ENCODE results near the gene ATP2B2. TPM values are rescaled to one million over a fixed set of nuclear protein-coding genes. Genes with fewer than 3 reads are reported as not detected.

Gene ATP2B2
- total RNA-seq, 1 experiment from 2014 or later: not detected

- intact Hi-C loops (cut with micrococcal nuclease): no loop called here
- no peak for TF ChIP-seq CTCF (IDR thresholded peaks at IDR 0.05; ENCODE audit: unreplicated experiment)
- H3K36me3 Mint-ChIP-seq (ENCODE audit: insufficient read depth, unreplicated experiment): no peaks in the 10 kb centered on the region
- BruUV-seq (replicated peaks): no TSS peak
- H3K4me3 Mint-ChIP-seq (ENCODE audit: unreplicated experiment): no peak overlapping the region
- ChIA-PET CTCF (interaction anchor here (0.6 kb wide), 1 partner anchor 52 kb away, joined by 5 read pairs; no protein-coding TSS in a partner anchor), POLR2A (no interaction called here)
- H3K4me1 Mint-ChIP-seq (ENCODE audit: insufficient read depth, unreplicated experiment): peaks cover 6% of the 10 kb centered on the region
- no peak overlapping the region for H3K27ac Mint-ChIP-seq (ENCODE audit: low read depth, unreplicated experiment)
- peaks cover 19% of the 10 kb centered on the region for H3K27me3 Mint-ChIP-seq (ENCODE audit: insufficient read depth, unreplicated experiment)
- no peak for DNase-seq (ENCODE audit: unreplicated experiment)
- H3K9me3 Mint-ChIP-seq (ENCODE audit: unreplicated experiment): no peaks in the 10 kb centered on the region
Observed at GRCh38 chr3:10440684-10441083, 64.7 kb downstream of the ATP2B2 start.

GRCh38 chr3:10438902-10439610 lies 66.3 kb downstream of the ATP2B2 start:
- Mint-ChIP-seq H3K27me3 (ENCODE audit: insufficient read depth, unreplicated experiment) (peaks cover 3% of the 10 kb centered on the region), H3K36me3 (ENCODE audit: insufficient read depth, unreplicated experiment) (no peaks in the 10 kb centered on the region), H3K4me1 (ENCODE audit: insufficient read depth, unreplicated experiment) (no peaks in the 10 kb centered on the region), H3K27ac (ENCODE audit: low read depth, unreplicated experiment) (no peak overlapping the region), H3K9me3 (ENCODE audit: unreplicated experiment) (no peaks in the 10 kb centered on the region), H3K4me3 (ENCODE audit: unreplicated experiment) (no peak overlapping the region)
- intact Hi-C loops (cut with micrococcal nuclease): no loop called here
- POLR2A ChIA-PET: no interaction called here
- TF ChIP-seq CTCF (IDR thresholded peaks at IDR 0.05; ENCODE audit: unreplicated experiment): no peak
- BruUV-seq (replicated peaks): no TSS peak
- CTCF ChIA-PET: no interaction called here
- no peak for DNase-seq (ENCODE audit: unreplicated experiment)

- no peak overlapping the region for H3K27ac Mint-ChIP-seq (ENCODE audit: low read depth, unreplicated experiment)
- CTCF ChIA-PET: no interaction called here
- H3K4me1 Mint-ChIP-seq (ENCODE audit: insufficient read depth, unreplicated experiment): no peaks in the 10 kb centered on the region
- no peaks in the 10 kb centered on the region for H3K27me3 Mint-ChIP-seq (ENCODE audit: insufficient read depth, unreplicated experiment)
- no peak for DNase-seq (ENCODE audit: unreplicated experiment)
- intact Hi-C loops (cut with micrococcal nuclease): no loop called here
- no TSS peak for BruUV-seq (replicated peaks)
- no peak overlapping the region for H3K4me3 Mint-ChIP-seq (ENCODE audit: unreplicated experiment)
- no peaks in the 10 kb centered on the region for H3K36me3 Mint-ChIP-seq (ENCODE audit: insufficient read depth, unreplicated experiment)
- no peaks in the 10 kb centered on the region for H3K9me3 Mint-ChIP-seq (ENCODE audit: unreplicated experiment)
- POLR2A ChIA-PET: no interaction called here
- TF ChIP-seq CTCF (IDR thresholded peaks at IDR 0.05; ENCODE audit: unreplicated experiment): no peak
Observed at GRCh38 chr3:10437995-10438901, 67.1 kb downstream of the ATP2B2 start.

GRCh38 chr3:10437272-10437994 lies 68.0 kb downstream of the ATP2B2 start:
- H3K27me3 Mint-ChIP-seq (ENCODE audit: insufficient read depth, unreplicated experiment): no peaks in the 10 kb centered on the region
- intact Hi-C loops (cut with micrococcal nuclease): no loop called here
- H3K4me1 Mint-ChIP-seq (ENCODE audit: insufficient read depth, unreplicated experiment): no peaks in the 10 kb centered on the region
- no peak for DNase-seq (ENCODE audit: unreplicated experiment)
- TF ChIP-seq CTCF (IDR thresholded peaks at IDR 0.05; ENCODE audit: unreplicated experiment): no peak
- no peak overlapping the region for H3K27ac Mint-ChIP-seq (ENCODE audit: low read depth, unreplicated experiment)
- no peaks in the 10 kb centered on the region for H3K36me3 Mint-ChIP-seq (ENCODE audit: insufficient read depth, unreplicated experiment)
- H3K9me3 Mint-ChIP-seq (ENCODE audit: unreplicated experiment): no peaks in the 10 kb centered on the region
- ChIA-PET POLR2A (no interaction called here), CTCF (no interaction called here)
- H3K4me3 Mint-ChIP-seq (ENCODE audit: unreplicated experiment): no peak overlapping the region
- no TSS peak for BruUV-seq (replicated peaks)
